Endothelial cell of umbilical vein (primary cell): Measurements from ENCODE around the gene DHX40. TPM values are rescaled to one million over a fixed set of nuclear protein-coding genes. Genes with fewer than 3 reads are reported as not detected.

ENCODE experiments used
- BruUV-seq: library from RNA; stranded (reverse); fragments of 400-500 nt; replicated peaks from 2 replicates; lab custom pipeline; 2021; lab: Mats Ljungman, UMichigan
- CTCF ChIA-PET: fragments of 300-600, 350-600 bp; sonication (Branson Sonifier 250); formaldehyde crosslinking; loops from one replicate; lab custom pipeline; 2021; ENCODE audit warnings: antibody characterized with exemption, inconsistent platforms; lab: Charles Lee
- POLR2A ChIA-PET: fragments of 300-600, 350-600 bp; sonication (Branson Sonifier 250); formaldehyde crosslinking; loops from one replicate; lab custom pipeline; 2021; ENCODE audit warnings: antibody characterized with exemption, inconsistent platforms; lab: Charles Lee
- DNase-seq: peaks from one replicate; pipeline ENCODE4 v3.0.0-alpha.2; 2011; ENCODE audit warnings: low read depth, low spot score
- FAIRE-seq: peaks from 2 replicates; lab custom pipeline; 2011; peaks lifted over from hg19 to GRCh38; lab: Jason Lieb, UNC
- H2AFZ ChIP-seq: 2 replicates; pipeline ENCODE4 v1.6.0; 2012; ENCODE audit warnings: low read depth, low read length, control low read depth, inconsistent platforms
- H3K27ac ChIP-seq: 2 replicates; pipeline ENCODE4 v1.5.1; 2011; ENCODE audit warnings: low read depth, mild to moderate bottlenecking, control low read depth, low read length, moderate library complexity; ENCODE audit not compliant: insufficient read depth
- H3K27me3 ChIP-seq, 2 experiments: 2 replicates each; pipeline versions ENCODE4 v1.6.0 to v1.6.1; 2011; ENCODE audit warnings: low read length in 2 of 2, mixed read lengths in 1 of 2; ENCODE audit not compliant: control insufficient read depth in 2 of 2, insufficient read depth in 2 of 2
- H3K36me3 ChIP-seq, 2 experiments: 2 replicates in 1 of 2; 3 replicates in 1 of 2; pipeline ENCODE4 v1.5.1; 2011; ENCODE audit warnings: low read length in 2 of 2, mild to moderate bottlenecking in 1 of 2, moderate library complexity in 1 of 2; ENCODE audit not compliant: control insufficient read depth in 2 of 2, insufficient read depth in 2 of 2; ENCODE audit errors: extremely low read depth in 1 of 2
- H3K4me1 ChIP-seq: 3 replicates; pipeline ENCODE4 v1.5.1; 2011; ENCODE audit warnings: mild to moderate bottlenecking, low read length; ENCODE audit not compliant: control insufficient read depth, insufficient read depth; ENCODE audit errors: extremely low read depth
- H3K4me2 ChIP-seq: 2 replicates; pipeline ENCODE4 v1.6.1; 2011; ENCODE audit warnings: low read length, control low read depth, mixed read lengths; ENCODE audit not compliant: insufficient read depth
- H3K4me3 ChIP-seq, 3 experiments: fragments of 200-600 bp in 1 of 3; sonication (generic), shearing (Covaris generic) in 1 of 3; replicated peaks in 1 of 3; 2 replicates each; pipeline ENCODE4 v1.5.1; 2011 to 2016; ENCODE audit warnings: control low read depth in 3 of 3, low read length in 3 of 3, mild to moderate bottlenecking in 2 of 3, inconsistent platforms in 1 of 3, low read depth in 1 of 3, moderate library complexity in 1 of 3; ENCODE audit not compliant: insufficient read depth in 1 of 3
- H3K79me2 ChIP-seq: 2 replicates; pipeline ENCODE4 v1.6.0; 2012; ENCODE audit warnings: low read length, inconsistent platforms; ENCODE audit not compliant: control insufficient read depth, insufficient read depth
- H3K9ac ChIP-seq: replicated peaks from 2 replicates; pipeline ENCODE3; 2011; ENCODE audit warnings: low read length, control low read depth; ENCODE audit not compliant: insufficient read depth; ENCODE audit errors: extremely low read depth
- H3K9me1 ChIP-seq: replicated peaks from 3 replicates; pipeline ENCODE4 v1.6.0; 2011; ENCODE audit warnings: mild to moderate bottlenecking, low read length; ENCODE audit not compliant: control insufficient read depth, insufficient read depth; ENCODE audit errors: extremely low read depth
- H3K9me3 ChIP-seq: replicated peaks from 2 replicates; pipeline ENCODE4 v1.5.1; 2012; ENCODE audit warnings: low read length, inconsistent platforms; ENCODE audit not compliant: control insufficient read depth, insufficient read depth
- H4K20me1 ChIP-seq: replicated peaks from 2 replicates; pipeline ENCODE3; 2011; ENCODE audit warnings: mild to moderate bottlenecking, low read length; ENCODE audit not compliant: control insufficient read depth, insufficient read depth; ENCODE audit errors: extremely low read depth
- EZH2 ChIP-seq: IDR thresholded peaks from 2 replicates; pipeline ENCODE4 v1.6.1; 2012; ENCODE audit warnings: borderline replicate concordance, low read depth, mild to moderate bottlenecking, moderate library complexity, low read length, inconsistent platforms; ENCODE audit not compliant: severe bottlenecking
- FOS ChIP-seq: IDR thresholded peaks from 2 replicates; pipeline ENCODE4 v1.6.1; 2011; ENCODE audit warnings: mild to moderate bottlenecking, low read length, moderate library complexity, borderline replicate concordance; ENCODE audit not compliant: insufficient read depth
- GATA2 ChIP-seq: IDR thresholded peaks from 2 replicates; pipeline ENCODE4 v1.7.0; 2011; ENCODE audit warnings: low read depth, mild to moderate bottlenecking, moderate library complexity, mixed read lengths, low read length; ENCODE audit not compliant: insufficient read length, insufficient read depth
- JUN ChIP-seq: IDR thresholded peaks from 2 replicates; pipeline ENCODE4 v1.6.1; 2011; ENCODE audit warnings: borderline replicate concordance, low read depth; ENCODE audit not compliant: insufficient read length, insufficient read depth
- MYC ChIP-seq: IDR thresholded peaks from one replicate; pipeline ENCODE4 v1.6.1; 2011; ENCODE audit warnings: mild to moderate bottlenecking, low read depth, low read length
- POLR2A ChIP-seq: IDR thresholded peaks from 2 replicates; pipeline ENCODE4 v1.6.1; 2012; ENCODE audit warnings: low read depth, mild to moderate bottlenecking, control low read depth, low read length
- POLR2AphosphoS5 ChIP-seq: IDR thresholded peaks from 2 replicates; pipeline ENCODE4 v1.6.1; 2012; ENCODE audit warnings: low read depth, mild to moderate bottlenecking, control low read depth, low read length, moderate library complexity; ENCODE audit not compliant: insufficient read depth
- dilution Hi-C: fragments of 300-500 bp; cut with MboI; formaldehyde crosslinking; loops from one replicate; pipeline ENCODE4 v1.15.0; 2019; ENCODE audit warnings: low sequenced_read_pairs; ENCODE audit not compliant: extremely low pct_ligation_motif_present
- intact Hi-C: fragments of 100-400 bp; cut with micrococcal nuclease; formaldehyde crosslinking; loops from one replicate; pipeline ENCODE4 v1.10.0; 2022
- polyA plus RNA-seq, 4 experiments: library from polyadenylated mRNA; depleted of rRNA in 3 of 4; stranded (reverse) in 3 of 4; unstranded in 1 of 4; fragments of >200 nt; gene quantifications; 2 replicates each; pipeline versions ENCODE4 v1.2.1 to v1.2.3, GENCODE V29; 2011 to 2012; ENCODE audit warnings: missing spikeins in 1 of 4
- total RNA-seq: library from RNA; stranded (reverse); gene quantifications from 2 replicates; pipeline ENCODE4 v1.2.3, GENCODE V29; 2021
- TF ChIP-seq, protein P1 (sequence below), 2 donors: IDR thresholded peaks; 1 replicate in 1 of 2; 2 replicates in 1 of 2; pipeline ENCODE4 v1.5.1; 2011; ENCODE audit warnings: low read length in 2 of 2, mild to moderate bottlenecking in 2 of 2, moderate library complexity in 2 of 2, control low read depth in 1 of 2, inconsistent platforms in 1 of 2, low read depth in 1 of 2; ENCODE audit not compliant: insufficient read depth in 1 of 2; ENCODE audit errors: extremely low read depth in 1 of 2
- TF ChIP-seq, protein P2 (sequence below): IDR thresholded peaks from 2 replicates; pipeline ENCODE4 v1.6.1; 2011; ENCODE audit not compliant: insufficient read depth, insufficient read length

DHX40 gene
- total and polyA plus RNA-seq, 2 donors (not counting 3 experiments of a cell fraction or from before 2014, with no cell fraction given): 14.0 to 29.7 TPM

DNA sequence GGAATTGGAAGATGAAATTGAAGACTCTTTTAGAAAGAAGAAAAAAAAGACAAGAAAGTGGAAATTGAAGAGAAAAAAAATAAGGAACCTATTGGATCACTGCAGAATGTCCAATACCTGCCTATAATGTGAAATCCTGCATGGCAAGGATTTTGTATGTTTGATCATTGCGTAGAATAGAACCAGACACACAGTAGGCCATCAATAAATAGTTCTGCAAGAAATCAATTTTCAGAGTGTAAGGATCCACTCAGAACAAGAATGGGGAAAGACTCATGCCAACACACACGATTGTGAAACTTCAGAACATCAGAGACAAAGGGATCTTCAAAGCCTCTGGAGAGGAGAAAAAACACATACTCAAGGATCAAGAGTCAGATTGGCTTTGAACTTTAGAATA is 39.7 kb upstream of the DHX40 start:
- H3K4me3 ChIP-seq: no peak overlapping the region
- CTCF ChIA-PET: no interaction called here
- DNase-seq (no peak), FAIRE-seq (no peak)
- H3K79me2 ChIP-seq: no peaks in the 10 kb centered on the region
- POLR2A ChIA-PET: no interaction called here
- H3K9me1 ChIP-seq: no peaks in the 10 kb centered on the region
- peaks cover 6 to 11% of the 10 kb centered on the region in 2 experiments for H3K27me3 ChIP-seq
- no peaks in the 10 kb centered on the region for H3K4me1 ChIP-seq
- TF ChIP-seq JUN: no peak
- TF ChIP-seq GATA2: no peak
- no peak for TF ChIP-seq MYC
- TF ChIP-seq FOS: no peak
- TF ChIP-seq, protein P1, sequence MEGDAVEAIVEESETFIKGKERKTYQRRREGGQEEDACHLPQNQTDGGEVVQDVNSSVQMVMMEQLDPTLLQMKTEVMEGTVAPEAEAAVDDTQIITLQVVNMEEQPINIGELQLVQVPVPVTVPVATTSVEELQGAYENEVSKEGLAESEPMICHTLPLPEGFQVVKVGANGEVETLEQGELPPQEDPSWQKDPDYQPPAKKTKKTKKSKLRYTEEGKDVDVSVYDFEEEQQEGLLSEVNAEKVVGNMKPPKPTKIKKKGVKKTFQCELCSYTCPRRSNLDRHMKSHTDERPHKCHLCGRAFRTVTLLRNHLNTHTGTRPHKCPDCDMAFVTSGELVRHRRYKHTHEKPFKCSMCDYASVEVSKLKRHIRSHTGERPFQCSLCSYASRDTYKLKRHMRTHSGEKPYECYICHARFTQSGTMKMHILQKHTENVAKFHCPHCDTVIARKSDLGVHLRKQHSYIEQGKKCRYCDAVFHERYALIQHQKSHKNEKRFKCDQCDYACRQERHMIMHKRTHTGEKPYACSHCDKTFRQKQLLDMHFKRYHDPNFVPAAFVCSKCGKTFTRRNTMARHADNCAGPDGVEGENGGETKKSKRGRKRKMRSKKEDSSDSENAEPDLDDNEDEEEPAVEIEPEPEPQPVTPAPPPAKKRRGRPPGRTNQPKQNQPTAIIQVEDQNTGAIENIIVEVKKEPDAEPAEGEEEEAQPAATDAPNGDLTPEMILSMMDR (IDR thresholded peaks at IDR 0.05; ENCODE audit: extremely low read depth in 1 of 2, insufficient read depth in 1 of 2, low read depth in 1 of 2, low read length in 2 of 2): no peak
- no peak for TF ChIP-seq EZH2
- no peak for TF ChIP-seq POLR2AphosphoS5
- no peak for TF ChIP-seq POLR2A
- TF ChIP-seq, protein P2, sequence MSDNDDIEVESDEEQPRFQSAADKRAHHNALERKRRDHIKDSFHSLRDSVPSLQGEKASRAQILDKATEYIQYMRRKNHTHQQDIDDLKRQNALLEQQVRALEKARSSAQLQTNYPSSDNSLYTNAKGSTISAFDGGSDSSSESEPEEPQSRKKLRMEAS: no peak
- no TSS peak for BruUV-seq
- H4K20me1 ChIP-seq: no peaks in the 10 kb centered on the region
- H3K9me3 ChIP-seq: no peaks in the 10 kb centered on the region
- no peak overlapping the region for H3K4me2 ChIP-seq
- dilution Hi-C loops (no loop called here), intact Hi-C loops (loop anchor here (10.0 kb wide), 1 partner anchor 179 kb away; the partner anchor contains the start of genes PTRH2 and VMP1)
- H3K9ac ChIP-seq: no peak overlapping the region
- no peak overlapping the region for H3K27ac ChIP-seq
- no peak overlapping the region for H2AFZ ChIP-seq
- no peaks in the 10 kb centered on the region for H3K36me3 ChIP-seq
